Endothelial cell of umbilical vein (primary cell): Measurements from ENCODE around the gene BPHL. TPM values are rescaled to one million over a fixed set of nuclear protein-coding genes. Genes with fewer than 3 reads are reported as not detected.

Experiments used
- BruUV-seq: library from RNA; stranded (reverse); fragments of 400-500 nt; replicated peaks from 2 replicates; lab custom pipeline; 2021; lab: Mats Ljungman, UMichigan
- CTCF ChIA-PET: fragments of 300-600, 350-600 bp; sonication (Branson Sonifier 250); formaldehyde crosslinking; loops from one replicate; lab custom pipeline; 2021; ENCODE audit warnings: antibody characterized with exemption, inconsistent platforms; lab: Charles Lee
- POLR2A ChIA-PET: fragments of 300-600, 350-600 bp; sonication (Branson Sonifier 250); formaldehyde crosslinking; loops from one replicate; lab custom pipeline; 2021; ENCODE audit warnings: antibody characterized with exemption, inconsistent platforms; lab: Charles Lee
- DNase-seq: peaks from one replicate; pipeline ENCODE4 v3.0.0-alpha.2; 2011; ENCODE audit warnings: low read depth, low spot score
- FAIRE-seq: peaks from 2 replicates; lab custom pipeline; 2011; peaks lifted over from hg19 to GRCh38; lab: Jason Lieb, UNC
- H2AFZ ChIP-seq: 2 replicates; pipeline ENCODE4 v1.6.0; 2012; ENCODE audit warnings: low read depth, low read length, control low read depth, inconsistent platforms
- H3K27ac ChIP-seq: 2 replicates; pipeline ENCODE4 v1.5.1; 2011; ENCODE audit warnings: low read depth, mild to moderate bottlenecking, control low read depth, low read length, moderate library complexity; ENCODE audit not compliant: insufficient read depth
- H3K27me3 ChIP-seq, 2 experiments: 2 replicates each; pipeline versions ENCODE4 v1.6.0 to v1.6.1; 2011; ENCODE audit warnings: low read length in 2 of 2, mixed read lengths in 1 of 2; ENCODE audit not compliant: control insufficient read depth in 2 of 2, insufficient read depth in 2 of 2
- H3K36me3 ChIP-seq, 2 experiments: 2 replicates in 1 of 2; 3 replicates in 1 of 2; pipeline ENCODE4 v1.5.1; 2011; ENCODE audit warnings: low read length in 2 of 2, mild to moderate bottlenecking in 1 of 2, moderate library complexity in 1 of 2; ENCODE audit not compliant: control insufficient read depth in 2 of 2, insufficient read depth in 2 of 2; ENCODE audit errors: extremely low read depth in 1 of 2
- H3K4me1 ChIP-seq: 3 replicates; pipeline ENCODE4 v1.5.1; 2011; ENCODE audit warnings: mild to moderate bottlenecking, low read length; ENCODE audit not compliant: control insufficient read depth, insufficient read depth; ENCODE audit errors: extremely low read depth
- H3K4me2 ChIP-seq: 2 replicates; pipeline ENCODE4 v1.6.1; 2011; ENCODE audit warnings: low read length, control low read depth, mixed read lengths; ENCODE audit not compliant: insufficient read depth
- H3K4me3 ChIP-seq, 3 experiments: fragments of 200-600 bp in 1 of 3; sonication (generic), shearing (Covaris generic) in 1 of 3; replicated peaks in 1 of 3; 2 replicates each; pipeline ENCODE4 v1.5.1; 2011 to 2016; ENCODE audit warnings: control low read depth in 3 of 3, low read length in 3 of 3, mild to moderate bottlenecking in 2 of 3, inconsistent platforms in 1 of 3, low read depth in 1 of 3, moderate library complexity in 1 of 3; ENCODE audit not compliant: insufficient read depth in 1 of 3
- H3K79me2 ChIP-seq: 2 replicates; pipeline ENCODE4 v1.6.0; 2012; ENCODE audit warnings: low read length, inconsistent platforms; ENCODE audit not compliant: control insufficient read depth, insufficient read depth
- H3K9ac ChIP-seq: replicated peaks from 2 replicates; pipeline ENCODE3; 2011; ENCODE audit warnings: low read length, control low read depth; ENCODE audit not compliant: insufficient read depth; ENCODE audit errors: extremely low read depth
- H3K9me1 ChIP-seq: replicated peaks from 3 replicates; pipeline ENCODE4 v1.6.0; 2011; ENCODE audit warnings: mild to moderate bottlenecking, low read length; ENCODE audit not compliant: control insufficient read depth, insufficient read depth; ENCODE audit errors: extremely low read depth
- H3K9me3 ChIP-seq: replicated peaks from 2 replicates; pipeline ENCODE4 v1.5.1; 2012; ENCODE audit warnings: low read length, inconsistent platforms; ENCODE audit not compliant: control insufficient read depth, insufficient read depth
- H4K20me1 ChIP-seq: replicated peaks from 2 replicates; pipeline ENCODE3; 2011; ENCODE audit warnings: mild to moderate bottlenecking, low read length; ENCODE audit not compliant: control insufficient read depth, insufficient read depth; ENCODE audit errors: extremely low read depth
- EZH2 ChIP-seq: IDR thresholded peaks from 2 replicates; pipeline ENCODE4 v1.6.1; 2012; ENCODE audit warnings: borderline replicate concordance, low read depth, mild to moderate bottlenecking, moderate library complexity, low read length, inconsistent platforms; ENCODE audit not compliant: severe bottlenecking
- FOS ChIP-seq: IDR thresholded peaks from 2 replicates; pipeline ENCODE4 v1.6.1; 2011; ENCODE audit warnings: mild to moderate bottlenecking, low read length, moderate library complexity, borderline replicate concordance; ENCODE audit not compliant: insufficient read depth
- GATA2 ChIP-seq: IDR thresholded peaks from 2 replicates; pipeline ENCODE4 v1.7.0; 2011; ENCODE audit warnings: low read depth, mild to moderate bottlenecking, moderate library complexity, mixed read lengths, low read length; ENCODE audit not compliant: insufficient read length, insufficient read depth
- JUN ChIP-seq: IDR thresholded peaks from 2 replicates; pipeline ENCODE4 v1.6.1; 2011; ENCODE audit warnings: borderline replicate concordance, low read depth; ENCODE audit not compliant: insufficient read length, insufficient read depth
- MYC ChIP-seq: IDR thresholded peaks from one replicate; pipeline ENCODE4 v1.6.1; 2011; ENCODE audit warnings: mild to moderate bottlenecking, low read depth, low read length
- POLR2A ChIP-seq: IDR thresholded peaks from 2 replicates; pipeline ENCODE4 v1.6.1; 2012; ENCODE audit warnings: low read depth, mild to moderate bottlenecking, control low read depth, low read length
- POLR2AphosphoS5 ChIP-seq: IDR thresholded peaks from 2 replicates; pipeline ENCODE4 v1.6.1; 2012; ENCODE audit warnings: low read depth, mild to moderate bottlenecking, control low read depth, low read length, moderate library complexity; ENCODE audit not compliant: insufficient read depth
- dilution Hi-C: fragments of 300-500 bp; cut with MboI; formaldehyde crosslinking; loops from one replicate; pipeline ENCODE4 v1.15.0; 2019; ENCODE audit warnings: low sequenced_read_pairs; ENCODE audit not compliant: extremely low pct_ligation_motif_present
- intact Hi-C: fragments of 100-400 bp; cut with micrococcal nuclease; formaldehyde crosslinking; loops from one replicate; pipeline ENCODE4 v1.10.0; 2022
- polyA plus RNA-seq, 4 experiments: library from polyadenylated mRNA; depleted of rRNA in 3 of 4; stranded (reverse) in 3 of 4; unstranded in 1 of 4; fragments of >200 nt; gene quantifications; 2 replicates each; pipeline versions ENCODE4 v1.2.1 to v1.2.3, GENCODE V29; 2011 to 2012; ENCODE audit warnings: missing spikeins in 1 of 4
- total RNA-seq: library from RNA; stranded (reverse); gene quantifications from 2 replicates; pipeline ENCODE4 v1.2.3, GENCODE V29; 2021
- TF ChIP-seq, protein P1 (sequence below), 2 donors: IDR thresholded peaks; 1 replicate in 1 of 2; 2 replicates in 1 of 2; pipeline ENCODE4 v1.5.1; 2011; ENCODE audit warnings: low read length in 2 of 2, mild to moderate bottlenecking in 2 of 2, moderate library complexity in 2 of 2, control low read depth in 1 of 2, inconsistent platforms in 1 of 2, low read depth in 1 of 2; ENCODE audit not compliant: insufficient read depth in 1 of 2; ENCODE audit errors: extremely low read depth in 1 of 2
- TF ChIP-seq, protein P2 (sequence below): IDR thresholded peaks from 2 replicates; pipeline ENCODE4 v1.6.1; 2011; ENCODE audit not compliant: insufficient read depth, insufficient read length

The BPHL gene
- total and polyA plus RNA-seq, 2 donors (not counting 3 experiments of a cell fraction or from before 2014, with no cell fraction given) = 12.3 to 14.8 TPM

DNA sequence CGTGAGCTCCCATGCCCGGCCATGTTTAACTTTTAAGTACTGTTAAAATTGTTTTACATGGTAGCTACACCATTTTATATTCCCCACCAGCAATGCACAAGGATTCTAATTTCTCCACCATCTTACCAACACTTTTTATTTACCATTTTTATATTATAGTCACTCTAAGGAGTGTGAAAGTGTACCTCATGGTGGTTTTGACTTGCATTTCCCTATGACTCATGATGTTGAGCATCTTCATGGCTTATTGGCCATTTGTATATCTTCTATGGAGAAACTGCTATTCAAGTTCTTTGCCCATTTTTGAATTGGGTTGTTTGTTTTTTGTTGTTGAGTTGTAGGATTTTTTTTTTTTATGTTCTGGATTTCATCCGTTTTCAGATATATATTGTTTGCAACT lies 15.6 kb upstream of the BPHL start:
- no peaks in the 10 kb centered on the region for H3K79me2 ChIP-seq

DNA sequence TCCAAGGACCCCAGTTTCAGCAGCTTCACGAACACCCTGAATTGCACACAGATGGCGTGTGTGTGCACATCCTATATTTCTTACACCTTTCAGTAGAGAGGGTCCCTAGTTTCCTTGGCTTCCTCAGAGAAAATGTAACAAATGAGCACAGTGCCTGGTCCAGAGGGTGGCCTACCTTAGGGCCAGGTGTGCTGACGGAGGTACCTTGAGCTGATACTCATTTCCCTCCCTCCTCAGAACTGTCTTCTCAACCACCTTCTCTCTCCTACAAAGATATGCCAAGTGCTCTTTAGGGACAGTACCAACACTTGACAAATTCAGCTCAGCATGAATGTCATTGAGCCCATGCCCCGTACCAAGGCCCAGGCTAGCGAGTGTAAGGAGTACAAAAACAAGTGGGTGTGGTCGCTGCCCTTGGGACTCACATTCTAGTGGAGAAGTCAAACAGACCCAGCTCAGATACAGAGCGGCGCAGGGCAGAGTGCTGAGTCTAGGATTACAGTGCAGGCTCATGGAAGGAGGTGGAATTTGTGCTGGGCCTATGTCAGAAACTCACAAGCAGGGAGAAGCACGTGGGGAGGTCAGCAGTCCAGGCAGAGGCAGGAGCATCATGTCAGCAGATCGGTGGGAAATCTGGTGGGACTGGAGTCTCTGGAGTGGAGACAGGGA lies 9.6 kb upstream of the BPHL start:
- Histone ChIP-seq H3K36me3 (peaks cover 10 to 29% of the 10 kb centered on the region in 2 experiments), H3K4me3 (no peak overlapping the region), H2AFZ (no peak overlapping the region), H4K20me1 (no peaks in the 10 kb centered on the region), H3K9me1 (no peaks in the 10 kb centered on the region), H3K9me3 (no peaks in the 10 kb centered on the region), H3K27ac (no peak overlapping the region), H3K27me3 (no peaks in the 10 kb centered on the region), H3K9ac (no peak overlapping the region), H3K4me1 (no peaks in the 10 kb centered on the region), H3K79me2 (no peaks in the 10 kb centered on the region), H3K4me2 (no peak overlapping the region)
- DNase-seq = no peak
- no peak for FAIRE-seq
- intact Hi-C loops (no loop called here), dilution Hi-C loops (no loop called here)
- CTCF ChIA-PET = no interaction called here
- POLR2A ChIA-PET = no interaction called here
- TF ChIP-seq POLR2A (no peak), FOS (no peak), JUN (no peak), MYC (no peak), GATA2 (no peak), EZH2 (no peak), POLR2AphosphoS5 (no peak)
- TF ChIP-seq, protein P1, sequence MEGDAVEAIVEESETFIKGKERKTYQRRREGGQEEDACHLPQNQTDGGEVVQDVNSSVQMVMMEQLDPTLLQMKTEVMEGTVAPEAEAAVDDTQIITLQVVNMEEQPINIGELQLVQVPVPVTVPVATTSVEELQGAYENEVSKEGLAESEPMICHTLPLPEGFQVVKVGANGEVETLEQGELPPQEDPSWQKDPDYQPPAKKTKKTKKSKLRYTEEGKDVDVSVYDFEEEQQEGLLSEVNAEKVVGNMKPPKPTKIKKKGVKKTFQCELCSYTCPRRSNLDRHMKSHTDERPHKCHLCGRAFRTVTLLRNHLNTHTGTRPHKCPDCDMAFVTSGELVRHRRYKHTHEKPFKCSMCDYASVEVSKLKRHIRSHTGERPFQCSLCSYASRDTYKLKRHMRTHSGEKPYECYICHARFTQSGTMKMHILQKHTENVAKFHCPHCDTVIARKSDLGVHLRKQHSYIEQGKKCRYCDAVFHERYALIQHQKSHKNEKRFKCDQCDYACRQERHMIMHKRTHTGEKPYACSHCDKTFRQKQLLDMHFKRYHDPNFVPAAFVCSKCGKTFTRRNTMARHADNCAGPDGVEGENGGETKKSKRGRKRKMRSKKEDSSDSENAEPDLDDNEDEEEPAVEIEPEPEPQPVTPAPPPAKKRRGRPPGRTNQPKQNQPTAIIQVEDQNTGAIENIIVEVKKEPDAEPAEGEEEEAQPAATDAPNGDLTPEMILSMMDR (IDR thresholded peaks at IDR 0.05; ENCODE audit: extremely low read depth in 1 of 2, insufficient read depth in 1 of 2, low read depth in 1 of 2, low read length in 2 of 2) = no peak
- TF ChIP-seq, protein P2, sequence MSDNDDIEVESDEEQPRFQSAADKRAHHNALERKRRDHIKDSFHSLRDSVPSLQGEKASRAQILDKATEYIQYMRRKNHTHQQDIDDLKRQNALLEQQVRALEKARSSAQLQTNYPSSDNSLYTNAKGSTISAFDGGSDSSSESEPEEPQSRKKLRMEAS = no peak
- BruUV-seq = no TSS peak

More for the DNA sequence above, 15.6 kb upstream of the BPHL start:
- peaks cover 10 to 17% of the 10 kb centered on the region in 2 experiments for H3K36me3 ChIP-seq
- no peak overlapping the region for H3K9ac ChIP-seq
- no peak for FAIRE-seq
- H2AFZ ChIP-seq = no peak overlapping the region
- no peak overlapping the region for H3K4me3 ChIP-seq
- TF ChIP-seq, protein P2 = no peak
- TF ChIP-seq FOS (no peak), POLR2A (no peak), EZH2 (no peak)
- POLR2A ChIA-PET = no interaction called here
- H3K9me3 ChIP-seq = no peaks in the 10 kb centered on the region
- H3K27me3 ChIP-seq = no peaks in the 10 kb centered on the region
- no peak overlapping the region for H3K27ac ChIP-seq
- DNase-seq = no peak
- H3K4me2 ChIP-seq = no peak overlapping the region
- no peaks in the 10 kb centered on the region for H3K4me1 ChIP-seq
- dilution Hi-C loops = no loop called here
- intact Hi-C loops = no loop called here
- CTCF ChIA-PET = no interaction called here
- H4K20me1 ChIP-seq = no peaks in the 10 kb centered on the region
- H3K9me1 ChIP-seq = no peaks in the 10 kb centered on the region
- no TSS peak for BruUV-seq
